ENCODE measurements around the gene PLIN4. TPM values are rescaled to one million over a fixed set of nuclear protein-coding genes. Genes with fewer than 3 reads are reported as not detected.

Gene PLIN4
- not detected for total RNA-seq

GRCh38 chr19:4518345-4519171 lies at the start of gene PLIN4:
Gene PLIN4, minus strand, starts transcription at chr19:4518486. Its CDS starts 214 bp downstream, at chr19:4518272.

GRCh38 chr19:4559569-4559968 lies 41.3 kb upstream of the PLIN4 start, which contains the start of gene SEMA6B:
Gene SEMA6B, minus strand, starts transcription at chr19:4559684. Its CDS starts 1,227 bp downstream, at chr19:4558457.

GRCh38 chr19:4539693-4540581 lies 21.7 kb upstream of the PLIN4 start, which contains the start of gene LRG1:
Gene LRG1, minus strand, starts transcription at chr19:4540036. Its CDS starts 23 bp downstream, at chr19:4540013.

GRCh38 chr19:4534836-4535658 lies 16.8 kb upstream of the PLIN4 start, which contains the start of gene PLIN5:
Gene PLIN5, minus strand, starts transcription at chr19:4535224. Its CDS starts 1,150 bp downstream, at chr19:4534074.

GRCh38 chr19:4472174-4472974 lies 45.9 kb downstream of the PLIN4 start, which contains the start of gene HDGFL2:
Gene HDGFL2, plus strand, starts transcription at chr19:4472297. Its CDS starts 54 bp downstream, at chr19:4472351.

GRCh38 chr19:4457654-4458395 lies 60.5 kb downstream of the PLIN4 start, which contains the start of gene UBXN6:
Gene UBXN6, minus strand, starts transcription at chr19:4457794. Its CDS starts 97 bp downstream, at chr19:4457697.

Other genes with a start within 250 kb of the PLIN4 start
- gene SHD, start 239.2 kb downstream of the PLIN4 start, total RNA-seq: not detected
- 10 to 100 TPM; 50.3 to 53.2 TPM for gene TMIGD2, start 216.1 kb downstream of the PLIN4 start, total RNA-seq
- 1 to 10 TPM; 9.5 to 9.6 TPM for gene FSD1, start 213.9 kb downstream of the PLIN4 start, total RNA-seq
- gene STAP2, start 179.7 kb downstream of the PLIN4 start, total RNA-seq: 10 to 100 TPM; 11.3 to 11.4 TPM
- gene MPND, start 174.9 kb downstream of the PLIN4 start, total RNA-seq: 10 to 100 TPM; 19.3 to 20.4 TPM
- 10 to 100 TPM; 78.2 to 79.6 TPM for gene SH3GL1, start 117.9 kb downstream of the PLIN4 start, total RNA-seq
- 10 to 100 TPM; 54.9 to 60.0 TPM for gene CHAF1A, start 115.8 kb downstream of the PLIN4 start, total RNA-seq
- 10 to 100 TPM; 50.0 to 57.5 TPM for gene UBXN6, start 60.7 kb downstream of the PLIN4 start, total RNA-seq
- gene HDGFL2, start 46.2 kb downstream of the PLIN4 start, total RNA-seq: 10 to 100 TPM; 44.3 to 46.3 TPM
- gene PLIN5, start 16.7 kb upstream of the PLIN4 start, total RNA-seq: not detected
- gene LRG1, start 21.6 kb upstream of the PLIN4 start, total RNA-seq: under 1 TPM; 0.05 to 0.10 TPM
- gene SEMA6B, start 41.2 kb upstream of the PLIN4 start, total RNA-seq: not detected
- 10 to 100 TPM; 21.8 to 23.6 TPM for gene TNFAIP8L1, start 121.0 kb upstream of the PLIN4 start, total RNA-seq
- 10 to 100 TPM; 49.6 to 54.1 TPM for gene MYDGF, start 151.9 kb upstream of the PLIN4 start, total RNA-seq
- gene DPP9, start 205.4 kb upstream of the PLIN4 start, total RNA-seq: 10 to 100 TPM; 75.5 to 75.9 TPM